WTC11 (cell line): ENCODE results near the gene PANX2. TPM values are rescaled to one million over a fixed set of nuclear protein-coding genes. Genes with fewer than 3 reads are reported as not detected.
A peak's percentile ranks its signal among the peaks of the same experiment; 100 is the strongest.

Experiments used
- ATAC-seq: fragments of 200-7000 bp; cut with Tn5 transposase; 2 replicates; pipeline ENCODE4 v1.10.0; 2021; ENCODE audit warnings: mild to moderate bottlenecking, moderate library complexity
- CTCF ChIA-PET: fragments of 300-600 bp; sonication (Branson Sonifier 250); formaldehyde crosslinking; loops from one replicate; lab custom pipeline; 2021; ENCODE audit warnings: antibody characterized with exemption; lab: Charles Lee
- POLR2A ChIA-PET: fragments of 350-600 bp; sonication (Branson Sonifier 250); formaldehyde crosslinking; loops from one replicate; lab custom pipeline; 2021; ENCODE audit warnings: antibody characterized with exemption; lab: Charles Lee
- DNase-seq: peaks from one replicate; pipeline ENCODE4 v3.0.0; 2021; ENCODE audit warnings: low spot score
- H3K27ac Mint-ChIP-seq: 2 replicates; pipeline ENCODE4 v1.8.0; 2021; ENCODE audit warnings: mixed read lengths
- H3K27me3 Mint-ChIP-seq: 2 replicates; pipeline ENCODE4 v1.8.0; 2021; ENCODE audit warnings: low read depth, mild to moderate bottlenecking, moderate library complexity, mixed read lengths
- H3K36me3 Mint-ChIP-seq: 2 replicates; pipeline ENCODE4 v1.8.0; 2021; ENCODE audit warnings: mixed read lengths
- H3K4me1 Mint-ChIP-seq: 2 replicates; pipeline ENCODE4 v1.8.0; 2022; ENCODE audit warnings: mixed read lengths
- H3K4me3 Mint-ChIP-seq: 2 replicates; pipeline ENCODE4 v1.8.0; 2021; ENCODE audit warnings: mild to moderate bottlenecking, moderate library complexity, mixed read lengths
- H3K9me3 Mint-ChIP-seq: 2 replicates; pipeline ENCODE4 v1.8.0; 2021; ENCODE audit warnings: mixed read lengths
- AR ChIP-seq: fragments of 250-450 bp; sonication (Bioruptor Pico); IDR thresholded peaks from 2 replicates; pipeline ENCODE4 v1.9.0; 2021; ENCODE audit warnings: mild to moderate bottlenecking
- ATF6 ChIP-seq: sonication (generic); formaldehyde crosslinking; IDR thresholded peaks from 2 replicates; pipeline ENCODE4 v1.8.1; 2023; ENCODE audit warnings: mild to moderate bottlenecking, missing genetic modification reagents
- CTCF ChIP-seq: fragments of 200-600 bp; IDR thresholded peaks from 2 replicates; pipeline ENCODE4 v1.8.0; 2022; ENCODE audit warnings: antibody characterized with exemption
- ELF4 ChIP-seq: sonication (generic); formaldehyde crosslinking; IDR thresholded peaks from 2 replicates; pipeline ENCODE4 v1.8.1; 2022; ENCODE audit warnings: low read depth, mild to moderate bottlenecking, moderate library complexity, missing genetic modification reagents
- JAZF1 ChIP-seq: fragments of 250-450 bp; sonication (Bioruptor Pico); IDR thresholded peaks from 2 replicates; pipeline ENCODE4 v1.9.0; 2021; ENCODE audit warnings: moderate library complexity, mild to moderate bottlenecking, inconsistent platforms
- JUN ChIP-seq: sonication (generic); formaldehyde crosslinking; IDR thresholded peaks from 2 replicates; pipeline ENCODE4 v1.8.0; 2023; ENCODE audit warnings: mild to moderate bottlenecking, missing genetic modification reagents
- KAT7 ChIP-seq: sonication (generic); formaldehyde crosslinking; IDR thresholded peaks from 2 replicates; pipeline ENCODE4 v1.8.1; 2023; ENCODE audit warnings: missing genetic modification reagents, mild to moderate bottlenecking, borderline replicate concordance
- MYBL2 ChIP-seq: sonication (generic); formaldehyde crosslinking; IDR thresholded peaks from 2 replicates; pipeline ENCODE4 v1.8.1; 2023; ENCODE audit warnings: mild to moderate bottlenecking, moderate library complexity, missing genetic modification reagents
- OVOL2 ChIP-seq: fragments of 250-450 bp; sonication (Bioruptor Pico); IDR thresholded peaks from 2 replicates; pipeline ENCODE4 v1.9.0; 2021; ENCODE audit warnings: mild to moderate bottlenecking, borderline replicate concordance
- STAT6 ChIP-seq: sonication (generic); formaldehyde crosslinking; conservative IDR thresholded peaks from 2 replicates; pipeline ENCODE4 v1.8.1; 2023; ENCODE audit warnings: mild to moderate bottlenecking, low read depth, missing genetic modification reagents, moderate library complexity
- USF2 ChIP-seq: sonication (generic); formaldehyde crosslinking; IDR thresholded peaks from 2 replicates; pipeline ENCODE4 v1.8.1; 2023; ENCODE audit warnings: mild to moderate bottlenecking, missing genetic modification reagents, moderate library complexity
- ZNF512 ChIP-seq: sonication (generic); formaldehyde crosslinking; IDR thresholded peaks from 2 replicates; pipeline ENCODE4 v1.8.1; 2022; ENCODE audit warnings: missing genetic modification reagents, borderline replicate concordance
- total RNA-seq: library from RNA; stranded (reverse); gene quantifications from 3 replicates; pipeline ENCODE4 v1.2.3, GENCODE V29; 2021

The PANX2 gene
- total RNA-seq, 1 experiment from 2014 or later = 10.2 TPM

- POLR2A ChIA-PET = no interaction called here
- TF ChIP-seq USF2 (CRISPR knock-in tag) (no peak), OVOL2 (CRISPR knock-in tag) (no peak), STAT6 (CRISPR knock-in tag) (no peak), KAT7 (CRISPR knock-in tag) (no peak), JAZF1 (CRISPR knock-in tag) (no peak), JUN (CRISPR knock-in tag) (no peak), ZNF512 (CRISPR knock-in tag) (no peak), CTCF (no peak), ELF4 (CRISPR knock-in tag) (no peak), MYBL2 (CRISPR knock-in tag) (no peak)
- TF ChIP-seq, all 79 proteins: peak for 0
- Mint-ChIP-seq H3K36me3 (no peaks in the 10 kb centered on the region; the same call in 1 of the 2 replicates), H3K4me1 (peaks cover 19% of the 10 kb centered on the region), H3K27ac (peak overlapping the region; percentile 71; the same call in 1 of the 2 replicates), H3K4me3 (peak overlapping the region; percentile 93), H3K9me3 (no peaks in the 10 kb centered on the region), H3K27me3 (no peaks in the 10 kb centered on the region; the same call in 1 of the 2 replicates)
- CTCF ChIA-PET = interaction anchor here (1.1 to 1.6 kb wide), 2 partner anchors 38 to 54 kb away, joined by 4 to 8 read pairs; no protein-coding TSS in a partner anchor
- DNase-seq (no peak), ATAC-seq (no peak)
Observed at GRCh38 chr22:50186761-50187523, 16.4 kb downstream of the PANX2 start.

- POLR2A ChIA-PET = no interaction called here
- ATAC-seq (no peak), DNase-seq (no peak)
- Mint-ChIP-seq H3K27me3 (no peaks in the 10 kb centered on the region; the same call in 1 of the 2 replicates), H3K4me1 (peaks cover 19% of the 10 kb centered on the region), H3K27ac (no peak overlapping the region), H3K9me3 (no peaks in the 10 kb centered on the region)
- CTCF ChIA-PET = no interaction called here
- TF ChIP-seq ATF6 (CRISPR knock-in tag) = no peak
- TF ChIP-seq JUN (CRISPR knock-in tag) = no peak
- no peak for TF ChIP-seq AR
- TF ChIP-seq, all 79 proteins: peak for 0
- H3K36me3 Mint-ChIP-seq = no peaks in the 10 kb centered on the region; the same call in 1 of the 2 replicates
- H3K4me3 Mint-ChIP-seq = no peak overlapping the region
Observed at GRCh38 chr22:50188356-50188755, 17.8 kb downstream of the PANX2 start.
